Natural killer cell (primary cell): ENCODE data around the gene MPO. TPM values are rescaled to one million over a fixed set of nuclear protein-coding genes. Genes with fewer than 3 reads are reported as not detected.

Experiments used
- ATAC-seq, 3 donors: fragments of 150-1000 bp in 2 of 3; fragments of 200-7000 bp in 1 of 3; cut with Tn5 transposase; 1 replicate in 1 of 3; 2 replicates in 2 of 3; pipeline ENCODE4 v1.10.0; 2021; ENCODE audit warnings: mild to moderate bottlenecking in 2 of 3, moderate library complexity in 2 of 3
- DNase-seq, 2 donors: peaks; one replicate each; pipeline versions ENCODE4 v3.0.0 to v3.0.0-alpha.2; 2013 to 2021; ENCODE audit warnings: mixed read lengths in 1 of 2
- H3K27ac ChIP-seq: one replicate; pipeline ENCODE4 v1.5.1; 2013; ENCODE audit warnings: mild to moderate bottlenecking, low read length
- H3K27me3 ChIP-seq: one replicate; pipeline ENCODE4 v1.6.1; 2013; ENCODE audit warnings: low read length; ENCODE audit not compliant: control insufficient read depth, insufficient read depth
- H3K36me3 ChIP-seq: one replicate; pipeline ENCODE4 v1.6.1; 2013; ENCODE audit warnings: low read length; ENCODE audit not compliant: control insufficient read depth, insufficient read depth
- H3K4me1 ChIP-seq: one replicate; pipeline ENCODE4 v1.6.1; 2013; ENCODE audit warnings: low read length; ENCODE audit not compliant: control insufficient read depth, insufficient read depth
- H3K4me3 ChIP-seq: one replicate; pipeline ENCODE4 v1.5.1; 2013; ENCODE audit warnings: low read length
- H3K9me3 ChIP-seq: one replicate; pipeline ENCODE4 v1.6.1; 2013; ENCODE audit warnings: low read length; ENCODE audit not compliant: control insufficient read depth, insufficient read depth
- H3K27ac Mint-ChIP-seq, 2 donors: one replicate each; pipeline ENCODE4 v1.8.0; 2022; ENCODE audit warnings: mild to moderate bottlenecking in 2 of 2, mixed read lengths in 2 of 2, moderate library complexity in 1 of 2
- H3K27me3 Mint-ChIP-seq, 2 donors: one replicate each; pipeline ENCODE4 v1.8.0; 2022; ENCODE audit warnings: low read depth in 2 of 2, mixed read lengths in 2 of 2
- H3K36me3 Mint-ChIP-seq: one replicate; pipeline ENCODE4 v1.8.0; 2022; ENCODE audit warnings: mixed read lengths
- H3K4me1 Mint-ChIP-seq, 2 donors: one replicate each; pipeline ENCODE4 v1.8.0; 2022; ENCODE audit warnings: mixed read lengths in 2 of 2
- H3K4me3 Mint-ChIP-seq: one replicate; pipeline ENCODE4 v1.8.0; 2022; ENCODE audit warnings: mild to moderate bottlenecking, moderate library complexity, mixed read lengths
- H3K9me3 Mint-ChIP-seq, 2 donors: one replicate each; pipeline ENCODE4 v1.8.0; 2022; ENCODE audit warnings: mixed read lengths in 2 of 2
- CTCF ChIP-seq: fragments of 200-600 bp; IDR thresholded peaks from one replicate; pipeline ENCODE4 v1.8.0; 2022; ENCODE audit warnings: antibody characterized with exemption
- WGBS: methylation state at CpG from one replicate; pipeline ENCODE4 v1.1.7; 2013; ENCODE audit warnings: missing lambda C conversion rate; ENCODE audit not compliant: insufficient coverage; 5-methylcytosine and 5-hydroxymethylcytosine counted together
- intact Hi-C: fragments of 100-400 bp; cut with micrococcal nuclease; formaldehyde crosslinking; loops from one replicate; pipeline ENCODE4 v1.14.2; 2022
- total RNA-seq, 4 donors: library from RNA; stranded (reverse); fragments of 120-200 nt in 1 of 4; gene quantifications; one replicate each; pipeline versions ENCODE4 v1.2.3 to v1.2.4, GENCODE V29; 2013 to 2022

Gene MPO
- total RNA-seq, 3 donors from 2014 or later (not counting 1 experiment from before 2014, with no cell fraction given) = 1.8 to 1.9 TPM; not detected in 1

- Mint-ChIP-seq H3K27ac (peak overlapping the region; percentile 11 to 46), H3K36me3 (peaks cover 7% of the 10 kb centered on the region), H3K4me3 (no peak overlapping the region), H3K27me3 (no peaks in the 10 kb centered on the region), H3K4me1 (peaks cover 23 to 36% of the 10 kb centered on the region in 2 donors), H3K9me3 (no peaks in the 10 kb centered on the region)
- intact Hi-C loops = loop anchor here (5.0 kb wide), 1 partner anchor 168 kb away; the partner anchor contains the start of gene HSF5
- no peaks in the 10 kb centered on the region for H3K9me3 ChIP-seq
- H3K4me3 ChIP-seq = no peak overlapping the region
- H3K36me3 ChIP-seq = peaks cover 73% of the 10 kb centered on the region
- no peak for TF ChIP-seq CTCF
- DNase-seq (no peak), ATAC-seq (no peak)
- H3K4me1 ChIP-seq = peaks cover 51% of the 10 kb centered on the region
- no peak overlapping the region for H3K27ac ChIP-seq
- 98% methylated on average over 24 of the region's 25 CpGs for WGBS
- H3K27me3 ChIP-seq = no peaks in the 10 kb centered on the region
Observed at GRCh38 chr17:58319173-58320162, 38.7 kb upstream of the MPO start.

DNA sequence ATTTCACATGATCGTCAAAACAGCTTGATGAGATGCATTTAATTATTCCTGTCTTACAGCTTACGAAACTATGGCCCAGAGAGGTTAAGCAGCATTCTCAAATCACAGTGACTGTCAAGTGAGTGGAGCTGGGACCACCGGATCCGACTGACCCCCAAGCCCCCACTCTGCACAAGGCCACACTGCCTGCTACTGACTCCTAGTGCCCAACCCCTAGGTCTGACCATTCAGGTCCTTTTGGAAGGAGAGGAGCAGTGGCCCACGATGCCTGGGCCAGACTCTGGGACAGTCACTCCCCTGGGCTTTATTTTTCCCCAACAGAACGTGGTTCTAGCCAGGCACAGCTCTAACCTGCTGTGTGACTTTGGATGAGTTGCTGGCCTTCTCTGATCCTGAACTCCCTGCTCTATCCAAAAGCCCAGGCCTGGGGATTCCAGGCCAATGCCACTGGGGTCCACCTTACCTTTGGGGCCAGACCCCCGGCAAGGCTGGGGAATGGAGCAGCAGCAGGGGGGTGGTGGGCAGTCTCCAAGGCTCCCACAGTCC, 38.0 kb upstream of the MPO start:
- peak overlapping the region; percentile 71 for H3K27ac ChIP-seq
- H3K36me3 Mint-ChIP-seq = peaks cover 7% of the 10 kb centered on the region

DNA sequence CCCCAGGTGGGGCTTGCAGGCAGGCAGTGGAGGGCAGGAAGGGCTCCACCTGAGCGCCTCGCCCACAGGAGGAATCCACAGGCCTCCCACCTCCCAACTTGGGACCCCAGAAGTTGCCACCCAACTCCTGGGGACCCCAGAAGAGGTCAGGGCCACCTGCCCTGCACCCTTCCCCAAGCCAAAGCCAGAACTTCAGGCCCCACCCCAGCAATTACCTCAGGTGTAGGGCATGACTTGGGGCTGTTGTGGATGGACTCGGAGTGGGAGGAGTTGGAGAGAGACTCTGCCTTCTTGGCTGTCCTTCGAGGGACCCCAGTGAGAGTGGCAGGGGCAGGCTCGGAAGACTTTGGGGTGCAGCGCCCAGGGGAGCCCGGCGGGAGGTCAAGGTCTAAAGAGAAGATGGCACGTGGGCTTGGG, 37.3 kb upstream of the MPO start:
- ATAC-seq (no peak), DNase-seq (no peak)
- Mint-ChIP-seq H3K36me3 (peaks cover 7% of the 10 kb centered on the region), H3K4me3 (no peak overlapping the region), H3K27ac (peak overlapping the region; percentile 90 to 92), H3K27me3 (no peaks in the 10 kb centered on the region), H3K9me3 (no peaks in the 10 kb centered on the region), H3K4me1 (peaks cover 23 to 41% of the 10 kb centered on the region in 2 donors)
- Histone ChIP-seq H3K4me1 (peaks cover 39% of the 10 kb centered on the region), H3K9me3 (no peaks in the 10 kb centered on the region), H3K36me3 (peaks cover 77% of the 10 kb centered on the region), H3K27me3 (no peaks in the 10 kb centered on the region), H3K4me3 (no peak overlapping the region), H3K27ac (peak overlapping the region; percentile 71)
- TF ChIP-seq CTCF = no peak
- 94% methylated on average over 9 of the region's 9 CpGs for WGBS
- intact Hi-C loops = loop anchor here (5.0 kb wide), 1 partner anchor 169 kb away; the partner anchor contains the start of gene HSF5

More for the DNA sequence above, 38.0 kb upstream of the MPO start:
- H3K27me3 ChIP-seq = no peaks in the 10 kb centered on the region
- DNase-seq = no peak
- intact Hi-C loops = loop anchor here (5.0 kb wide), 1 partner anchor 169 kb away; the partner anchor contains the start of gene HSF5
- ATAC-seq = no peak
- H3K4me1 ChIP-seq = peaks cover 45% of the 10 kb centered on the region
- Mint-ChIP-seq H3K27me3 (no peaks in the 10 kb centered on the region), H3K27ac (peak overlapping the region; percentile 90 to 92), H3K9me3 (no peaks in the 10 kb centered on the region), H3K4me1 (peaks cover 23 to 41% of the 10 kb centered on the region in 2 donors), H3K4me3 (no peak overlapping the region)
- no peak overlapping the region for H3K4me3 ChIP-seq
- no peak for TF ChIP-seq CTCF
- no peaks in the 10 kb centered on the region for H3K9me3 ChIP-seq
- 96% methylated on average over 7 of the region's 7 CpGs for WGBS
- peaks cover 80% of the 10 kb centered on the region for H3K36me3 ChIP-seq
